Activated CD4-positive, alpha-beta T cell treated with anti-CD3 and anti-CD28 coated beads, Interleukin-2, Interleukin-6, amounts not matched to agents 100 ng/mL and 50 ng/mL, durations not matched to agents 16 hours and 8 hours (primary cell): ENCODE measurements around the gene GJA9.
A peak's percentile ranks its signal among the peaks of the same experiment; 100 is the strongest.
"Not testable (repeated sequence)": the region's sequence is repeated elsewhere in the genome, so short reads cannot be mapped to it uniquely, and the experiment has no call there.

Source experiments
- DNase-seq: peaks from one replicate; pipeline ENCODE4 v3.0.0-alpha.2; 2020

Gene GJA9

GRCh38 chr1:38873027-38873969, 8.1 kb downstream of the GJA9 start, which contains the start of gene MYCBP:
MYCBP (minus strand) TSS chr1:38873348; CDS start chr1:38873305, 43 bp downstream.
- peak; percentile 98 for DNase-seq

DNA sequence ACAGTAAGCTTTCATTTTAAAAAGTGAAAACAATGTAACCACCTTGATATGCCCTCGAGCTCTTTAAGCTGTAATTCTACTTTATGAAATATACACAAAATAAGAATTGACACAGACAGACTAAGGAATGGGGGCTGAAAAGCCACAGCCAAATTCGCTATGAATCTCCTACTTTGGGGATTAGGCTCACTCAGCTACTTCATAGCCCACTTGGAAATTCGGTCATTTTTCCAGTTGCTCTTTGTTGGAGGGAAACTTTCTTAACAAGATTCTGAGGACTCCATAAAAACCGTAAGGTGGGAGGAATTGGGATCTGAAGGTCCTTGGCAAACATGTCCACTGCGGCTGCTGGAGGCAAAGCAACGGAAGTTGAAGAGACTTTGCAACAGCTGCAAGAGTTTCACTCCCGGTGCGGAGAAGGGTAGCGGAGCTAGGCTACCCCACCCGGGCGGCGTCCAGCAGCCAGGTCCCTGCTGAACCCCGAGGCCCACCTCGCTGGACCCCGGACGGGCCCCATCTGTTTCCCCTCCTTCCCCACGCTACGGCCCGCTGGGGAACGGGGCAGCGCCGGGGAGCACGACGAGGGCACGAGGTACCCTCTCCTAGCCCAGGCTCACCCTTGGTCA, 8.9 kb downstream of the GJA9 start:
- peak; percentile 56 for DNase-seq

- DNase-seq, result no peak
Observed at GRCh38 chr1:38870996-38871395, 10.4 kb downstream of the GJA9 start.

- no peak for DNase-seq
Observed at GRCh38 chr1:38867208-38867607, 14.2 kb downstream of the GJA9 start.

- DNase-seq, result no peak
Observed at GRCh38 chr1:38865112-38865715, 16.2 kb downstream of the GJA9 start.

GRCh38 chr1:38860454-38860795, 21.0 kb downstream of the GJA9 start:
- no peak for DNase-seq

GRCh38 chr1:38859561-38860453, 21.6 kb downstream of the GJA9 start, which contains the start of gene RRAGC:
RRAGC (minus strand) TSS chr1:38859772; CDS start chr1:38859646, 126 bp downstream.
- DNase-seq, result peak; percentile 100

DNA sequence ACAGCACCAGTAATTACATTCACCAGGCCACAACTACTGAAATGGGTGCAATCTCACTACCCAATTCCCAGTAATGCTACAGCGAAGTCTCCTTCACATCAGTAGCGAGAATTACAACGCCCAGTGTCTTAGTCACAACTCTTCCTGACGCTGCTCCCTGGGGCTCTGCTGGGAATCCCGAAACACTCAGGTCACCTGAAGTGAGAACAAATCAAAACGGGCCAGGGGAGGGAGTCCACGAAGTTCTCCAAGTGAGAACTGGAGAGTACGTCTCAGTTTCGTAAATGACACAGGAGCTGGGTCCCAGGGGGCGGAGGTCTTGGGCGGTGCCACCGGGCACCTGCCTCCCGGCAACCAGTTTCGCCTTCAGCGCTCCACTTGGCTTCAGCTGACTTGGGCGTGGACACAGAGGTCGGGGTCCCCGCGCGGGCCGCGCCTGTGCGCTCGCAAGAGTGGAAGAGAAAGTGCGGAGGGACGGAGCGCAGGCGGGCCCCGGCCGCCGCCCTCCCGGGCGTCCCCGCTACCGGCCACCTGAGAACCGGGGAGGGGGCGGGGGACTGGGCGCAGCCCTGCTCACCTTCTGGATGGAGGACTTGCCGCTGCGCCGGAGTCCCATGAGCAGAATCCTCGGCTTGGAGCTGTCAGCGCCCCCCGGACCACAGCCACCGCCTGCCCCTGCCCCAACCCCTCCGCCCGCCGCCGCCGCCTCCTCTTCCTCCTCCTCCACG, 22.4 kb downstream of the GJA9 start:
- peak; percentile 67 for DNase-seq

DNA sequence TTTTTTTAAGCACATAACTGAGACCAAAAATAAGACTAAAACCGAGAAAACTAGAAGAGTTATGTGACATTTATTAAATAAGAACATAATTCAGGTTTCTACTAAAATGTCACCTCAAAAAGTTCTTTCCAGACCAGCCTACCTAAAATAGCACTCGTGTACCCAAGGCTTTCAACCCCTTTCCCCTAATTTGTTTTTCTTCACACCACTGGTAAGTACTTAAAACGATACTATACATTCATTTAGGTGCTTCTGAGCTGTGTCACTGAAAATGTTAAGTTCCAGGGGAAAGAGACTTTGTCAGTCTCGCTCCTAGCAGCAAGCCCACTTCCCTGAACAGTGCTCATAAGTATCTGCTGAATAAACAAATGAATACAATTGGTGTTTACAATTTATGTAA, 28.6 kb downstream of the GJA9 start:
- DNase-seq, result peak; percentile 81

DNA sequence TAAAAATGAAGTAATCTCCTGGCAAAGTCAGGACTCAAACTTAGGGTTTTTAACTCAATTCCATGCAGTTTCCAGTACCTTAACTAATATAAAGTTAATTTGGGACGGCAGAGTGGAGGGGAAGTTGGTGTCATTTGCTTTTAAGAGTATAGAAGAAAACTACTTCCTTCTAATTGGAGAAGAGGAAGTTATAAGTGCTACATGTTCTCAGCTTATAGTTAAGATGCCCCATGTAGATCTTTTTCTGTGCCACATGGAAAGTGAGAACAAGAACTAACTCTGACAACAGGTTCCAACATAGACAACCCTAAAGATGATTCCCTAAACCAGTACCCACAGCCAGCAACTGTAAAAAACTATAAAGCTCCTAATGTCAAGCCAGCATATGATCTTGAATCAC, 33.3 kb downstream of the GJA9 start:
- DNase-seq, result no peak

GRCh38 chr1:38846210-38846609, 35.2 kb downstream of the GJA9 start:
- DNase-seq, result no peak

GRCh38 chr1:38845088-38845487, 36.3 kb downstream of the GJA9 start:
- not testable (repeated sequence) for DNase-seq

DNA sequence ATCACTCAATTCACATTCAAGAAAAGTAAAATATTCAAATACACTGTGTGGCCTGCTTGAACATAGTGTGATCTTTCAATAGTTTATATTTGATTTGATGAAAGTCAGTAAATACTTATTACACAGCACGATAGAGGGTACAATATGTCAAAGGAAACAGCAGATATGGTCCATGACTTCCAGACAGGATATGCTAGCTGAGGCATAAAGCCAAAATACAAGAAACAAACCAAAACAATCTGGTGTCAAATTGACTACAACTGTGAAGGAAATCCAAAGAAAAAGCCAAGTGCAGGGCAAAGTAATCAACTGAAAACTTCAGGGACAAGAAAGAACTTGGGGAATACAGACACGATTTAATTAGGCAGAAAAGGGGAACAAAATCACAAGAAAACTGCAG, 41.1 kb downstream of the GJA9 start:
- no peak for DNase-seq

- DNase-seq, result no peak
Observed at GRCh38 chr1:38839363-38839762, 42.0 kb downstream of the GJA9 start.

DNA sequence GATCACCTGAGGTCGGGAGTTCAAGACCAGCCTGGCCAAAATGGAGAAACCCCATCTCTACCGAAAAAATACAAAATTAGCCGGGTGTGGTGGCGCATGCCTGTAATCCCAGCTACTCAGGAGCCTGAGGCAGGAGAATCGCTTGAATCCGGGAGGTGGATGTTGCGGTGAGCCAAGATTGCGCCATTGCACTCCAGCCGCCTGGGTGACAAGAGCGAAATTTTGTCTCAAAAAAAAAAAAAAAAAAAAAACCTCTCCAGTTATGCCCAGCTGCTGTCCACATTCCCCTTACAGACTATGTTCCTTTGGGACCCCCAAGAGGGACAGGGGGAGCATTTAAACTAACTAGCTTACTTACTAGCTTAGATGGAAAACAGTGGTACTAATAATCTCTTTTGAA, 45.1 kb downstream of the GJA9 start:
- not testable (repeated sequence) for DNase-seq

DNA sequence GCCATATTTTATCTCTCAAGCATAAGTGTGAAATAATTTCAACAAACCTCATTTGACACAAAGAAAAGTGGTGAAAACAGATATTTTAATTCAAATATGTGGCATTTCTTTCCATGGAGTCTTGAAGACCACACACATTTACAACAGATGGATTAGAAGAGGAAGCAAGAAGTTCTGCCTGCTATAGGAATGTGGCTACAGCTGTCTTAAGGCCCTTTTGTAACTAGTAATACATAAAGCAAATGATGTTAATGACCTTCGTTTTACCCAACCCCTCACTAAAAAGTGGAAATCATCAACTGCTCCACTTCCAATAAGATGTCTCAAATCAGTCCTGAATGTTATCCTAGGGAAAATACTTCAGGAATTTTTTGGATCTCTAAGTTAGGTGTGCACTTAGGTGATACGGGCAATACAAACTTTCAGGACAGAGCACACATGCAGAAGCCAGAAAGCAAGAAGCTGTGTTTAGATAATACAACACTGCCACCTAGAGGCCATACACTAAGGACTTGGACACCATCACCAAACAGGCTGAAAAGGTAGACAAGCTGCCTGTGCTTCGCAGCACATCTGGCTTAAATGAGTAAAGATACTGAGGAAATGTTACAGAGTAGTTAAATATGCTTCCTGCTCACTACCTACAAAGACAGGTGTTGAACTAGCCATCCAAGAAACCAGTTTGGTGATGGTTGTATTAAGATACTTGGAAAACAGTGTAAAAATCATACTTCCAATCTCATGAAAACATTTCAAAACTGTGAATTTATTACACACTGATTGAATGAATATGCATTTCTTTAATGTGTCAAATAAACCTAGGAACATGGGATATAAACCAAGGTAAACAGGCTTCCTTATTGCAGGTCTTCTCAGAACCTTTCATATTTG, 46.2 kb downstream of the GJA9 start:
- peak; percentile 81 for DNase-seq

- no peak for DNase-seq
Observed at GRCh38 chr1:38834221-38834782, 47.1 kb downstream of the GJA9 start.

DNA sequence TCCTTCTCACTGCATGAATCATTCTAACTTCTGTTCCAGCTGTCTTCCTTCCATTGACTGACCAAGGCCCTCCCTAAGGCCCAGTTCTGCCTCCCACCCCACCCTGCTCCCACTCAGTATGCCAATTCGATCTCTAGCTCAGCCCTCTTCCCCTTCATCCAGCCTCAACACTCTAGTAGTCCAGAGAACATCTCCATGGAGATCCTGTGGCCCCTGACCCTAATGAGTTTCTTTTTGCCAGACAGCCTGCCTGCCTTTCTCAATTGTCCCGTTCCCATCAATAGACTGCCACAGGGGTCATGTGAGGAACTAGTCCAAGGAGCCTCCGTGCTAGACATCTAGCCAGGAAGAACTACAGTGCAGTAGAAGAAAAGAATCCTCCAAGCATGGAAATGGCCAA, 48.2 kb downstream of the GJA9 start:
- DNase-seq, result no peak

GRCh38 chr1:38832370-38832734, 49.0 kb downstream of the GJA9 start:
- no peak for DNase-seq

- DNase-seq, result no peak
Observed at GRCh38 chr1:38831731-38832369, 49.5 kb downstream of the GJA9 start.
